ENCODE data around the gene ZGLP1. TPM values are rescaled to one million over a fixed set of nuclear protein-coding genes. Genes with fewer than 3 reads are reported as not detected.
A peak's percentile ranks its signal among the peaks of the same experiment; 100 is the strongest.

ZGLP1 gene
- total RNA-seq, 1 donor from 2014 or later = 2.8 TPM

DNA sequence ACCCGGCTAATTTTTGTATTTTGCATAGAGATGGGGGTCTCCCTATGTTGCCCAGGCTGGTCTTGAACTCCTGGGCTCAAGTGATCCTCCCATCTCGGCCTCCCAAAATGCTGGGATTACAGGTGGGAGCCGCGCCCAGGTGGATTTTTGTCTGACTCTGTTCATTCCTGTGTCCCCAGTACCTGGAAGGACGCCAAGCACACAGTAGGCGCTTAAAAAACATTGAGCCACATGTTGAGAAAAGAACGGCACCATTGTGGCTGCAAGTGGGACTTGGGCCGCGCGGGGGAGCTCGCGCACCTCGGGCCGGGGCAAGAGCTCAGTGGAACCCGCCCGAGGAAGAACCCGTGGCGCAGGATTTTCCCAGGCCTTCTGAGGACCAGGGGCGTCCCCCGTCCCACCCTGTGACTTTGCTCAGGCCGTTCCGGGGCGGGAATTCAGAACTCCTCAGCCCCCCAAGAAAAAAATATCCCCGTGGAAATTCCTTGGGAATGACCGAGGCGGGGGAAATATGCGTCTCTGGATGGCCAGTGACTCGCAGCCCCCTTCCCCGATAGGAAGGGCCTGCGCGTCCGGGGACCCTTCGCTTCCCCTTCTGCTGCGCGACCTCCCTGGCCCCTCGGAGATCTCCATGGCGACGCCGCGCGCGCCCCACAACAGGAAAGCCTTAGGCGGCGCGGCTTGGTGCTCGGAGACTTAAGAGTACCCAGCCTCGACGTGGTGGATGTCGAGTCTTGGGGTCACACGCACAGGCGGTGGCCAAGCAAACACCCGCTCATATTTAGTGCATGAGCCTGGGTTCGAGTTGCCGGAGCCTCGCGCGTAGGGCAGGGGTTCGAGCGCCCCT, 40.1 kb downstream of the ZGLP1 start:
- H3K27me3 Mint-ChIP-seq = no peaks in the 10 kb centered on the region
- peak; percentile 97 for DNase-seq
- intact Hi-C loops (cut with micrococcal nuclease) = loop anchor here (1.0 to 5.0 kb wide), 7 partner anchors 17 to 298 kb away; partner anchors contain the start of genes CDKN2D, FDX2, ICAM4 and KRI1
- no peaks in the 10 kb centered on the region for H3K9me3 Mint-ChIP-seq
- peaks cover 24% of the 10 kb centered on the region for H3K36me3 Mint-ChIP-seq (ENCODE audit: low read depth)
- peaks cover 28% of the 10 kb centered on the region for H3K4me1 Mint-ChIP-seq
- H3K4me3 Mint-ChIP-seq = peak overlapping the region; percentile 96
- H3K27ac Mint-ChIP-seq = peak overlapping the region; percentile 96

DNA sequence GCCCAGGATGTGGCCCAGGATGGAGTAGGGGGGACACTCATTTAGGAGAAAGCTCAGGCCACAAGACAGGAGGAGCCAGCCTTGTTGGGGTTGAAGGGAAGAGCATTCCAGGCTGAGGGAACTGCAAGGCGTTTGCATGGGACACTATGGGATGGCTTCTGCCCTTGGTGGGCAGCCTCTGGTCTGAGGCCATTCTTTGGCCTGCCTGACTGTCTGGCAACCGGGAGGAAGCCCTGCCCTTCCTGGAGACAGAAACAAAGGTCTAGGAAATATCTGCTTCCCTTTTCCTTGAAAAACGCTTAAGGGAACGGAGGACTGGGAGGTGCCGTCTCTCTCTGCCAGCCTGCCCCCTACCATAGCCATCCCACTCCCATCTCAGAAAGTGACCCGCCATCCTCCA, 41.5 kb downstream of the ZGLP1 start:
- H3K4me1 Mint-ChIP-seq = peaks cover 20% of the 10 kb centered on the region
- no peak overlapping the region for H3K4me3 Mint-ChIP-seq
- no peaks in the 10 kb centered on the region for H3K9me3 Mint-ChIP-seq
- H3K27ac Mint-ChIP-seq = no peak overlapping the region
- no peaks in the 10 kb centered on the region for H3K27me3 Mint-ChIP-seq
- H3K36me3 Mint-ChIP-seq (ENCODE audit: low read depth) = peaks cover 18% of the 10 kb centered on the region
- no peak for DNase-seq
- intact Hi-C loops (cut with micrococcal nuclease) = no loop called here

DNA sequence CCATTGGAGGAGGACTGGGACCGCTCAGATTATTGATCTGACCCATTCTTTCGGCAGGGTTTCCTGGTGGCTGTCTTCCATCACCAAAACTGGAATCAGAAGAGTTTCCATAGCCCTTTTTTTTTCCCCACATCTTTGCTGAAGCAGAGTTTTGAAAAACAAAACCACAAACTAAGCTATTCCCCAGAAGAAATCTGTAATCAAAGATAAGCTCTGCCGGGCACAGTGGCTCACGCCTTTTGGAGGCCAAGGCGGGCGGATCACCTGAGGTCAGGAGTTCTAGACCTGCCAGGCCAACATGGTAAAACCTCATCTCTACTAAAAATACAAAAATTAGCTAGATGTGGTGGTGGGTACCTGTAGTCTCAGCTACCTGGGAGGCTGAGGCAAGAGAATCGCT, 42.9 kb downstream of the ZGLP1 start:
- H3K27ac Mint-ChIP-seq = peak overlapping the region; percentile 26
- peaks cover 12% of the 10 kb centered on the region for H3K4me1 Mint-ChIP-seq
- no peaks in the 10 kb centered on the region for H3K27me3 Mint-ChIP-seq
- H3K36me3 Mint-ChIP-seq (ENCODE audit: low read depth) = peaks cover 6% of the 10 kb centered on the region
- H3K9me3 Mint-ChIP-seq = no peaks in the 10 kb centered on the region
- intact Hi-C loops (cut with micrococcal nuclease) = no loop called here
- no peak for DNase-seq
- no peak overlapping the region for H3K4me3 Mint-ChIP-seq

DNA sequence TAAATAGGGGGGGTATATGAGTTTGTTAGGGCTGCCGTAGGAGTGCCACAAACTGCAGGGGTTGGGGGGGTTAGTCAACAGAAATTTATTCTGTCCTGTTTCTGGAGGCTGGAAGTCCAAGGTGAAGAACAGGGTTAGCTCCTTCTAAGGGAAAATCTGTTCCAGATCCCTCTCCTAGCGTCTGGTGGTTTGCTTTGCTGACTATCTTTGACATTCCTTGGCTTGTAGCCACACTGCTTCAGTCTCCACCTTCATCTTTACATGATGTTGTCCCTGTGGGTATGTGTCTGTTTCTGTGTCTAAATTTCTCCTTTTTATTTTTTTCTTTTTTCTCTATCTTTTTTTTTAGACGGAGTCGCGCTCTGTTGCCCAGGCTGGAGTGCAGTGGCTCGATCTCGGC, 46.8 kb downstream of the ZGLP1 start:
- Mint-ChIP-seq H3K4me1 (peaks cover 24% of the 10 kb centered on the region), H3K27ac (no peak overlapping the region), H3K27me3 (no peaks in the 10 kb centered on the region), H3K9me3 (no peaks in the 10 kb centered on the region), H3K36me3 (ENCODE audit: low read depth) (peaks cover 20% of the 10 kb centered on the region), H3K4me3 (no peak overlapping the region)
- intact Hi-C loops (cut with micrococcal nuclease) = no loop called here
- DNase-seq = no peak

- Mint-ChIP-seq H3K4me1 (peaks cover 24% of the 10 kb centered on the region), H3K27ac (peak overlapping the region; percentile 94), H3K36me3 (ENCODE audit: low read depth) (peaks cover 39% of the 10 kb centered on the region), H3K27me3 (no peaks in the 10 kb centered on the region), H3K4me3 (peak overlapping the region; percentile 70), H3K9me3 (no peaks in the 10 kb centered on the region)
- intact Hi-C loops (cut with micrococcal nuclease) = loop anchor here (1.0 to 2.0 kb wide), 2 partner anchors 11 to 121 kb away; partner anchors contain the start of genes ICAM1 and TYK2
- peak; percentile 85 for DNase-seq
These were observed 49.5 kb downstream of the ZGLP1 start for GRCh38 chr19:10260141-10260584.

GRCh38 chr19:10259162-10259905, 50.3 kb downstream of the ZGLP1 start:
- Mint-ChIP-seq H3K36me3 (ENCODE audit: low read depth) (peaks cover 47% of the 10 kb centered on the region), H3K4me3 (peak overlapping the region; percentile 70), H3K9me3 (no peaks in the 10 kb centered on the region), H3K27me3 (no peaks in the 10 kb centered on the region), H3K27ac (peak overlapping the region; percentile 94), H3K4me1 (peaks cover 28% of the 10 kb centered on the region)
- peak; percentile 97 for DNase-seq
- intact Hi-C loops (cut with micrococcal nuclease) = loop anchor here (1.0 kb wide), 1 partner anchor 130 kb away; no protein-coding TSS in a partner anchor

DNA sequence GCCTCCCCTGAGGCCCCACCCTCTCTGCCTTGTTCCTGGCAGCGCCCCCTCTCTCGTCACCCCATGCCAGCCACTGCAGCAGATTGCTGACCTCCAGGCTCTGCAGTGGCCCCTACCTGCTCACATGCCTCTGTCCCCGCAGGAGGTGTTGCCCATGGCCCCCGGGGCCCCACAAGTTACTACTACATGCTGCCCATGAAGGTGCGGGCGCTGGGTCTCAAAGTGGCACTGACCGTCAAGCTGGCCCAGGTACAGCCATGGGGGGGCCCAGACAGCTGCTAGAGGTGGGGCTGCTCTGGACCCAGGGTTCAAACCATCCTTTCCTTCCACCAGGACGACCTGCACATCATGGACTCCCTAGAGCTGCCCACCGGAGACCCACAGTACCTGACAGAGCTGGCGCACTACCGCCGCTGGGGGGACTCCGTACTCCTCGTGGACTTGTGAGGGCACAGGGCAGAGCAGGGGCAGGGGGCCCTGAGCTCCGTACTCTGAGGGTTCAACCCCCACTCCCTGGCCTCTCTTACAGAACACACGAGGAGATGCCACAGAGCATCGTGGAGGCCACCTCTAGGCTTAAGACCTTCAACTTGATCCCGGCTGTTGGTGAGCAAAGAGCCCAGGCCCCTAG, 51.4 kb downstream of the ZGLP1 start:
- H3K4me1 Mint-ChIP-seq = peaks cover 34% of the 10 kb centered on the region
- peaks cover 53% of the 10 kb centered on the region for H3K36me3 Mint-ChIP-seq (ENCODE audit: low read depth)
- no peak for DNase-seq
- no peaks in the 10 kb centered on the region for H3K27me3 Mint-ChIP-seq
- H3K4me3 Mint-ChIP-seq = no peak overlapping the region
- no peaks in the 10 kb centered on the region for H3K9me3 Mint-ChIP-seq
- intact Hi-C loops (cut with micrococcal nuclease) = no loop called here
- H3K27ac Mint-ChIP-seq = no peak overlapping the region

DNA sequence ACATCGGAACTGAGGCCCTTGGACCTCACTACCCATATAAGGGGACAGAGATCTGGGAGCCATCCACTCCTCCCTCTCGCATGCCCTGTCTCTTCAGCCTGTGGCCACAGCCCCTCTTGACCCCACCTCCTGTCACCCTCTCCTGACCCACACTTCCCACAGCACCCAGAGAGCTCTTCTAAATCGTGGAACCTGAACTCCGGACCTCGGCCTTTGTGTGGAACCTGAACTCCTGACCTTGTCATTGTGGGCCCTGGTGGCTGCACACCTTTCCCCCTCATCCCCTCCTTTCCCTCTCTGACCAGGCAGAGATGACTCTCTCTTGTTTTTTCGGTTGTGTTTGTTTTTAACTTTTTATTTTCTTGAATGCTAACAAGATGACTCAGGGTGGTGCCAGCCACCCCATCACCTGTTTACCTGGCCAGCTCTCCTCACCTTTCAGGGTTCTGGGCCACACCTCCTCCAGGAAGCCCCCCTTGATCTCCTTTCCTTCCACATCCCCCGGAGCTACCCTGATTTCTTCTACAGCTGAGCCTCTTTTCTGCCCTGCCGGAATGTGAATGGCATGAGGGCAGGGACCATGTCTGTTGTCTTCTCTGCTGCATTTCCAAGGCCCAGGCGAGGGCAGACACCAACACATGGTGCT, 52.5 kb downstream of the ZGLP1 start:
- Mint-ChIP-seq H3K27ac (peak overlapping the region; percentile 30), H3K27me3 (no peaks in the 10 kb centered on the region), H3K9me3 (no peaks in the 10 kb centered on the region), H3K36me3 (ENCODE audit: low read depth) (peaks cover 61% of the 10 kb centered on the region), H3K4me1 (peaks cover 38% of the 10 kb centered on the region), H3K4me3 (no peak overlapping the region)
- DNase-seq = no peak
- intact Hi-C loops (cut with micrococcal nuclease) = no loop called here

DNA sequence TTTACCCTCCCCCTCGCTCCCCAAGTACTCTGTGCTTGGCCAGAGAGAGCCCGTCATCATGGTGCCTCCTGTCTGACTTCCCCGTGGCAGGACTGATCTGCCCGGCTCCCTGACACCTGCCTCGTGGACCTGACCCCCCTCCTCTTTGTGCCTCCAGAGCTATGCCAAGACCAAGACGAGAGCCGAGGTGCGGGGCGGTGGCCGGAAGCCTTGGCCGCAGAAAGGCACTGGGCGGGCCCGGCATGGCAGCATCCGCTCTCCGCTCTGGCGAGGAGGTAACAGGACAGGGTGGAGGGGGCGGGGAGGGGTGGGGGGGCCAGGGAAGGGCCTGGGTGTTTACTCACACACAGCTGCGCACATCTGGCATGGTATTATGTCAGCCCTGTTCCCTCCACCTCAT, 53.1 kb downstream of the ZGLP1 start:
- Mint-ChIP-seq H3K4me3 (no peak overlapping the region), H3K27me3 (no peaks in the 10 kb centered on the region), H3K4me1 (peaks cover 39% of the 10 kb centered on the region), H3K9me3 (no peaks in the 10 kb centered on the region), H3K36me3 (ENCODE audit: low read depth) (peaks cover 63% of the 10 kb centered on the region), H3K27ac (no peak overlapping the region)
- intact Hi-C loops (cut with micrococcal nuclease) = no loop called here
- DNase-seq = no peak

DNA sequence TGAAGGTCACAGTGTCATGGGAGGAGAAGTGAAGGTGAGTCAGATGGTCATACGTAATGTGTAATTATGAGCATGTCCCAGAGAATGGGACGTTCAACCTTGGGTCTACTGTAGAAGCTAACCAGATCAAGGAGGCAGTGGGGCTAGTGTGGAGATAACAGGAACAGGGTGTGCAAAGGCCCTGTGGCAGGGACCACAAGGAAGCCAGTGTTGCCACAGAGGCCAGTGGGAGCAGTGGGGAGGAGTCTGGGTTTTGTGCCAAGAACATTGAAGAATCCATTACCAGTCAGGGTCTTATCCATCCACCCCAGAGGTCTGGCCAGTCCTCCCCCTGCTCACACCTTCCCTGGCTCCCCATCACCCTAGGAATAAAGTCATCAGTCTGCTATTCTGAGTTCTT, 54.3 kb downstream of the ZGLP1 start:
- H3K36me3 Mint-ChIP-seq (ENCODE audit: low read depth) = peaks cover 63% of the 10 kb centered on the region
- no peaks in the 10 kb centered on the region for H3K9me3 Mint-ChIP-seq
- no peaks in the 10 kb centered on the region for H3K27me3 Mint-ChIP-seq
- peak overlapping the region; percentile 9 for H3K27ac Mint-ChIP-seq
- intact Hi-C loops (cut with micrococcal nuclease) = no loop called here
- no peak overlapping the region for H3K4me3 Mint-ChIP-seq
- no peak for DNase-seq
- H3K4me1 Mint-ChIP-seq = peaks cover 36% of the 10 kb centered on the region

Other genes starting within 250 kb of the ZGLP1 start
- 56.0 and 60.5 TPM in 2 replicates for gene SHFL, start 223.5 kb downstream of the ZGLP1 start, total RNA-seq
- gene ANGPTL6, start 207.1 kb downstream of the ZGLP1 start, total RNA-seq = 9.9 and 11.4 TPM in 2 replicates
- gene PPAN, start 203.5 kb downstream of the ZGLP1 start, total RNA-seq = 222 and 232 TPM in 2 replicates
- 61.1 and 62.5 TPM in 2 replicates for gene P2RY11, start 198.1 kb downstream of the ZGLP1 start, total RNA-seq
- 335 and 341 TPM in 2 replicates for gene EIF3G, start 189.9 kb downstream of the ZGLP1 start, total RNA-seq
- 410 and 414 TPM in 2 replicates for gene DNMT1, start 114.9 kb downstream of the ZGLP1 start, total RNA-seq
- 14.3 and 14.7 TPM in 2 replicates for gene S1PR2, start 78.5 kb downstream of the ZGLP1 start, total RNA-seq
- 163 and 174 TPM in 2 replicates for gene MRPL4, start 57.6 kb downstream of the ZGLP1 start, total RNA-seq
- gene ICAM1, start 38.7 kb downstream of the ZGLP1 start, total RNA-seq = 81.5 and 82.1 TPM in 2 replicates
- 0.71 and 0.79 TPM in 2 replicates for gene ICAM4, start 22.9 kb downstream of the ZGLP1 start, total RNA-seq
- 3.0 and 3.8 TPM in 2 replicates for gene ICAM5, start 19.9 kb downstream of the ZGLP1 start, total RNA-seq
- 23.9 and 24.9 TPM in 2 replicates for gene FDX2, start 6.2 kb upstream of the ZGLP1 start, total RNA-seq
- gene RAVER1, start 23.7 kb upstream of the ZGLP1 start, total RNA-seq = 96.1 and 108 TPM in 2 replicates
- 104 and 108 TPM in 2 replicates for gene ICAM3, start 29.8 kb upstream of the ZGLP1 start, total RNA-seq
- gene TYK2, start 70.8 kb upstream of the ZGLP1 start, total RNA-seq = 244 and 255 TPM in 2 replicates
- gene CDC37, start 93.7 kb upstream of the ZGLP1 start, total RNA-seq = 304 and 310 TPM in 2 replicates
- 55.3 and 58.0 TPM in 2 replicates for gene PDE4A, start 110.7 kb upstream of the ZGLP1 start, total RNA-seq
- gene KEAP1, start 193.5 kb upstream of the ZGLP1 start, total RNA-seq = 81.0 and 82.1 TPM in 2 replicates
- gene S1PR5, start 207.6 kb upstream of the ZGLP1 start, total RNA-seq = not detected in 2 replicates
- gene ATG4D, start 234.1 kb upstream of the ZGLP1 start, total RNA-seq = 36.7 and 40.8 TPM in 2 replicates

All from activated CD4-positive, alpha-beta T cell treated with anti-CD3 and anti-CD28 coated beads, Interleukin-2, amount 10 ng/mL, durations not matched to agents 24 days and 14 days (primary cell).